PC-9 (cell line): ENCODE measurements around the gene LINS1. TPM values are rescaled to one million over a fixed set of nuclear protein-coding genes. Genes with fewer than 3 reads are reported as not detected.

ENCODE experiments used
- BruUV-seq: library from RNA; stranded (reverse); fragments of 400-500 nt; replicated peaks from 2 replicates; lab custom pipeline; 2021; lab: Mats Ljungman, UMichigan
- CTCF ChIA-PET: fragments of 300-600 bp; sonication (Branson Sonifier 250); formaldehyde crosslinking; loops from one replicate; lab custom pipeline; 2022; ENCODE audit warnings: antibody characterized with exemption; lab: Charles Lee
- POLR2A ChIA-PET: fragments of 300-600 bp; sonication (Branson Sonifier 250); formaldehyde crosslinking; loops from one replicate; lab custom pipeline; 2022; ENCODE audit warnings: antibody characterized with exemption; ENCODE audit not compliant: unreplicated experiment; lab: Charles Lee
- DNase-seq, 2 experiments: peaks; one replicate each; pipeline versions ENCODE4 v3.0.0 to v3.0.0-alpha.2; 2015 to 2022; ENCODE audit warnings: mixed read lengths in 1 of 2
- H2AFZ ChIP-seq: fragments of 200-600 bp; sonication (generic); 2 replicates; pipeline ENCODE4 v1.8.1; 2017; ENCODE audit warnings: antibody characterized with exemption
- H3F3A ChIP-seq: fragments of 200-600 bp; sonication (generic); 2 replicates; pipeline ENCODE4 v1.8.1; 2017; ENCODE audit warnings: antibody characterized with exemption, mild to moderate bottlenecking, low read depth; ENCODE audit not compliant: insufficient read depth
- H3K27ac ChIP-seq: fragments of 200-600 bp; sonication (generic); 2 replicates; pipeline ENCODE4 v1.6.1; 2016; ENCODE audit warnings: mixed run types
- H3K27me3 ChIP-seq: fragments of 200-600 bp; sonication (generic); 2 replicates; pipeline ENCODE4 v1.6.1; 2016; ENCODE audit warnings: low read depth, mixed run types; ENCODE audit not compliant: insufficient read depth
- H3K36me3 ChIP-seq: fragments of 200-600 bp; sonication (generic); 2 replicates; pipeline ENCODE4 v1.6.1; 2016; ENCODE audit warnings: low read depth, mixed run types
- H3K4me1 ChIP-seq: fragments of 200-600 bp; sonication (generic); replicated peaks from 2 replicates; pipeline ENCODE4 v1.6.1; 2016; ENCODE audit warnings: mixed run types; ENCODE audit not compliant: insufficient read depth
- H3K4me2 ChIP-seq: fragments of 200-600 bp; sonication (generic); 2 replicates; pipeline ENCODE4 v1.6.1; 2017; ENCODE audit warnings: mixed run types
- H3K4me3 ChIP-seq: fragments of 200-600 bp; sonication (generic); 2 replicates; pipeline ENCODE4 v1.6.1; 2016; ENCODE audit warnings: mixed run types
- H3K79me2 ChIP-seq: fragments of 200-600 bp; sonication (generic); 2 replicates; pipeline ENCODE4 v1.6.1; 2017; ENCODE audit warnings: low read depth, mixed run types
- H3K9me2 ChIP-seq: fragments of 200-600 bp; sonication (generic); 2 replicates; pipeline ENCODE4 v1.8.1; 2017; ENCODE audit warnings: mild to moderate bottlenecking; ENCODE audit not compliant: insufficient read depth
- H3K9me3 ChIP-seq: fragments of 200-600 bp; sonication (generic); 2 replicates; pipeline ENCODE4 v1.8.1; 2016; ENCODE audit warnings: low read depth; ENCODE audit not compliant: insufficient read depth
- H4K20me1 ChIP-seq: fragments of 200-600 bp; sonication (generic); 2 replicates; pipeline ENCODE4 v1.8.1; 2017; ENCODE audit not compliant: insufficient read depth
- CTCF ChIP-seq: fragments of 200-600 bp; sonication (generic); conservative IDR thresholded peaks from 2 replicates; pipeline ENCODE4 v1.6.1; 2017; ENCODE audit warnings: mixed run types, antibody characterized with exemption, mild to moderate bottlenecking, moderate library complexity
- EZH2 ChIP-seq: fragments of 200-600 bp; sonication (generic); IDR thresholded peaks from 2 replicates; pipeline ENCODE4 v1.8.0; 2017; ENCODE audit warnings: antibody characterized with exemption, low read depth
- intact Hi-C: fragments of 100-400 bp; cut with micrococcal nuclease; formaldehyde crosslinking; loops from one replicate; pipeline ENCODE4 v1.10.0; 2022; ENCODE audit not compliant: unreplicated experiment
- total RNA-seq: library from RNA; stranded (reverse); gene quantifications from 2 replicates; pipeline ENCODE4 v1.2.3, GENCODE V29; 2021

Gene LINS1
- total RNA-seq, 1 experiment from 2014 or later, result 10.9 TPM

GRCh38 chr15:100565591-100565990 lies 36.4 kb downstream of the LINS1 start:
- BruUV-seq, result no TSS peak
- ChIA-PET CTCF (no interaction called here), POLR2A (no interaction called here)
- H3K4me2 ChIP-seq, result 0 out of 2 replicates have a peak overlapping the region, but pooled peaks have one; percentile 23
- H4K20me1 ChIP-seq, result no peaks in the 10 kb centered on the region
- no peaks in the 10 kb centered on the region for H3K9me2 ChIP-seq
- no peaks in the 10 kb centered on the region for H3K79me2 ChIP-seq
- TF ChIP-seq CTCF, result no peak
- TF ChIP-seq EZH2, result no peak
- H3K4me3 ChIP-seq, result no peak overlapping the region
- no peaks in the 10 kb centered on the region; the same call in 1 of the 2 replicates for H3K9me3 ChIP-seq
- H3K36me3 ChIP-seq, result no peaks in the 10 kb centered on the region
- H3K27ac ChIP-seq, result no peak overlapping the region
- intact Hi-C loops, result no loop called here
- DNase-seq, result peak in 1 of 2 experiments; percentile 87
- H3K4me1 ChIP-seq, result peaks cover 37% of the 10 kb centered on the region
- peaks cover 6% of the 10 kb centered on the region; the same call in 1 of the 2 replicates for H3F3A ChIP-seq
- no peak overlapping the region for H2AFZ ChIP-seq
- H3K27me3 ChIP-seq, result no peaks in the 10 kb centered on the region

GRCh38 chr15:100560323-100560722 lies 41.7 kb downstream of the LINS1 start:
- Histone ChIP-seq H3K4me1 (peaks cover 23% of the 10 kb centered on the region), H3K4me2 (no peak overlapping the region), H3K9me3 (no peaks in the 10 kb centered on the region; the same call in 1 of the 2 replicates), H3K79me2 (no peaks in the 10 kb centered on the region), H2AFZ (no peak overlapping the region), H3K9me2 (no peaks in the 10 kb centered on the region), H3K27ac (no peak overlapping the region), H3K4me3 (no peak overlapping the region), H3K36me3 (no peaks in the 10 kb centered on the region), H4K20me1 (no peaks in the 10 kb centered on the region), H3K27me3 (no peaks in the 10 kb centered on the region), H3F3A (peaks cover 5% of the 10 kb centered on the region; the same call in 1 of the 2 replicates)
- intact Hi-C loops, result no loop called here
- no TSS peak for BruUV-seq
- TF ChIP-seq EZH2, result no peak
- TF ChIP-seq CTCF, result no peak
- CTCF ChIA-PET, result no interaction called here
- POLR2A ChIA-PET, result no interaction called here
- no peak for DNase-seq

- H3K27me3 ChIP-seq, result no peaks in the 10 kb centered on the region
- H3F3A ChIP-seq, result 0 out of 2 replicates have a peak, but pooled peaks cover 4% of the 10 kb centered on the region
- H3K4me1 ChIP-seq, result peaks cover 18% of the 10 kb centered on the region
- H3K9me3 ChIP-seq, result no peaks in the 10 kb centered on the region; the same call in 1 of the 2 replicates
- no peak overlapping the region for H3K27ac ChIP-seq
- BruUV-seq, result no TSS peak
- peak in 1 of 2 experiments; percentile 49 for DNase-seq
- intact Hi-C loops, result no loop called here
- ChIA-PET POLR2A (no interaction called here), CTCF (no interaction called here)
- H3K4me2 ChIP-seq, result no peak overlapping the region
- H3K79me2 ChIP-seq, result no peaks in the 10 kb centered on the region
- no peak for TF ChIP-seq CTCF
- TF ChIP-seq EZH2, result no peak
- H2AFZ ChIP-seq, result no peak overlapping the region
- H3K4me3 ChIP-seq, result no peak overlapping the region
- no peaks in the 10 kb centered on the region for H4K20me1 ChIP-seq
- no peaks in the 10 kb centered on the region for H3K9me2 ChIP-seq
- no peaks in the 10 kb centered on the region for H3K36me3 ChIP-seq
Observed at GRCh38 chr15:100559330-100559729, 42.7 kb downstream of the LINS1 start.
